OCI-LY7 (cell line): ENCODE data around the gene RPP25L. TPM values are rescaled to one million over a fixed set of nuclear protein-coding genes. Genes with fewer than 3 reads are reported as not detected.

Source experiments
- BruUV-seq: library from RNA; stranded (reverse); fragments of 400-500 nt; replicated peaks from 2 replicates; lab custom pipeline; 2021; lab: Mats Ljungman, UMichigan
- CTCF ChIA-PET: fragments of 300-600 bp; sonication (Branson Sonifier 250); formaldehyde crosslinking; loops from one replicate; lab custom pipeline; 2022; ENCODE audit warnings: antibody characterized with exemption; ENCODE audit not compliant: unreplicated experiment; lab: Charles Lee
- POLR2A ChIA-PET: fragments of 300-600 bp; sonication (Branson Sonifier 250); formaldehyde crosslinking; loops from one replicate; lab custom pipeline; 2022; ENCODE audit warnings: antibody characterized with exemption; lab: Charles Lee
- DNase-seq: peaks from one replicate; pipeline ENCODE4 v3.0.0-alpha.2; 2015; ENCODE audit warnings: low spot score
- H2AFZ ChIP-seq: fragments of 200-600 bp; sonication (generic), shearing (Covaris generic); 2 replicates; pipeline ENCODE4 v1.6.1; 2014; ENCODE audit warnings: mild to moderate bottlenecking, antibody characterized with exemption, low read length, moderate library complexity
- H3K27ac ChIP-seq: fragments of 200-600 bp; sonication (generic); 2 replicates; pipeline ENCODE4 v1.5.1; 2014; ENCODE audit warnings: mixed run types, low read depth, mild to moderate bottlenecking, moderate library complexity, low read length, inconsistent platforms; ENCODE audit not compliant: poor library complexity, severe bottlenecking
- H3K36me3 ChIP-seq: fragments of 200-600 bp; sonication (generic); 2 replicates; pipeline ENCODE4 v1.6.1; 2014; ENCODE audit warnings: mild to moderate bottlenecking, antibody characterized with exemption, low read length, moderate library complexity, mixed read lengths; ENCODE audit not compliant: insufficient read depth
- H3K4me1 ChIP-seq: fragments of 200-600 bp; sonication (generic); 2 replicates; pipeline ENCODE4 v1.5.1; 2014; ENCODE audit warnings: mild to moderate bottlenecking, low read length; ENCODE audit not compliant: insufficient read depth, poor library complexity, severe bottlenecking
- H3K4me2 ChIP-seq: fragments of 200-600 bp; sonication (generic); 2 replicates; pipeline ENCODE4 v1.6.1; 2014; ENCODE audit warnings: mild to moderate bottlenecking, low read length
- H3K4me3 ChIP-seq: fragments of 200-600 bp; sonication (generic); 2 replicates; pipeline ENCODE4 v1.5.1; 2014; ENCODE audit warnings: mild to moderate bottlenecking, low read depth, low read length; ENCODE audit not compliant: poor library complexity, severe bottlenecking
- H3K79me2 ChIP-seq: fragments of 200-600 bp; sonication (generic); 2 replicates; pipeline ENCODE4 v1.6.1; 2016; ENCODE audit warnings: low read depth, mild to moderate bottlenecking, low read length, moderate library complexity, mixed read lengths; ENCODE audit not compliant: insufficient read depth
- H3K9me2 ChIP-seq: fragments of 200-600 bp; sonication (generic); 2 replicates; pipeline ENCODE4 v1.6.1; 2016; ENCODE audit warnings: mild to moderate bottlenecking, low read length, mixed read lengths; ENCODE audit not compliant: insufficient read depth
- H3K9me3 ChIP-seq: fragments of 200-600 bp; sonication (generic); 2 replicates; pipeline ENCODE4 v1.6.1; 2014; ENCODE audit warnings: mild to moderate bottlenecking, mixed run types, low read length, mixed read lengths
- H4K20me1 ChIP-seq: fragments of 200-600 bp; sonication (generic); 2 replicates; pipeline ENCODE4 v1.6.1; 2014; ENCODE audit warnings: mild to moderate bottlenecking, antibody characterized with exemption, low read length, moderate library complexity, mixed read lengths; ENCODE audit not compliant: insufficient read depth
- CTCF ChIP-seq: fragments of 200-600 bp; sonication (generic); conservative IDR thresholded peaks from 2 replicates; pipeline ENCODE4 v1.5.1; 2014; ENCODE audit warnings: mild to moderate bottlenecking, antibody characterized with exemption, low read length, moderate library complexity, mixed read lengths
- EZH2phosphoT487 ChIP-seq: fragments of 200-600 bp; sonication (generic); IDR thresholded peaks from 2 replicates; pipeline ENCODE4 v1.6.1; 2018; ENCODE audit warnings: low read depth, borderline replicate concordance, mild to moderate bottlenecking, mixed run types, antibody characterized with exemption, low read length, moderate library complexity, mixed read lengths
- intact Hi-C: fragments of 100-400 bp; cut with micrococcal nuclease; formaldehyde crosslinking; loops from one replicate; pipeline ENCODE4 v1.10.0; 2022; ENCODE audit not compliant: unreplicated experiment
- total RNA-seq, 2 experiments: library from RNA; depleted of rRNA in 1 of 2; stranded (reverse); fragments of >200 nt in 1 of 2; shearing (Covaris generic) in 1 of 2; gene quantifications; 2 replicates each; pipeline ENCODE4 v1.2.3, GENCODE V29; 2014 to 2022

The RPP25L gene
- total RNA-seq, 2 experiments from 2014 or later: 33.7 to 40.3 TPM

- BruUV-seq: no TSS peak
- no peak overlapping the region for H3K27ac ChIP-seq
- no peaks in the 10 kb centered on the region for H3K4me1 ChIP-seq
- no peaks in the 10 kb centered on the region for H3K9me3 ChIP-seq
- H2AFZ ChIP-seq: no peak overlapping the region
- ChIA-PET CTCF (no interaction called here), POLR2A (no interaction called here)
- no peak for DNase-seq
- H3K9me2 ChIP-seq: no peaks in the 10 kb centered on the region
- H4K20me1 ChIP-seq: no peaks in the 10 kb centered on the region
- H3K4me2 ChIP-seq: no peak overlapping the region
- intact Hi-C loops: no loop called here
- no peaks in the 10 kb centered on the region for H3K79me2 ChIP-seq
- no peaks in the 10 kb centered on the region for H3K36me3 ChIP-seq
- TF ChIP-seq CTCF (no peak), EZH2phosphoT487 (no peak)
- no peak overlapping the region for H3K4me3 ChIP-seq
Measured at GRCh38 chr9:34594177-34594576, 17.7 kb downstream of the RPP25L start.

DNA sequence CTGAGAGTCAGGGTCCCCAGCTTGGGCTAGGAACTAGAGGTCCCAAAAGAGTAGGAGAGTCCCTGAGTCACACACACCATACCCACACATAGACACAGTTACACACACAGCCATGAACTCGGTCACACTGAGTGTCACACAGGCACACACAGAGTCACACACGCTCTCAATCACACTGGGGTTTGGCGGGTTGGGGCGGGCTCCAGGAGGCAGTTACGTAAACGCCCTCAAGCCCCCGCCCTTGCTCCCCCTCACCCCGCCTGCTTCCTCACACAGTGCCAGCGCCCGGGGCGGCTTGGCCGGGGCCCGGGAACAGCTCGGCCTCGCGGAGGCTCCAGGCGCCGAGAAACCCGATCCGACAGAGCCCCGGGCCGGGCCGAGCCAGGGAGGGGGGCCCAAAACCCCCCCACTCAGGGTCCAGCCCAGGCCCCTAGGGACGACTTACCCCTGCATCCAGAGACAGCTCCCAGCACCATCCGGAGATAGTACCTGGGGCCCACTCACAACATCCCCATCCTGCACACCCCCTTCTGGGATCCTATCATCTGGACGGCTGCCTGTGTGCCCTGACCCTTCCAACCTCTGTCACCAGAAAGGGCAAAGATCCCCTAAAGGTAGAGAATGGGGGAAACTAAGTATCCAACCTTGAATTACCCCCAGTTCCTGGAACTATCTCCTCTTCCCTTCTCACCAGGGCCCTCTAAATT lies 18.8 kb downstream of the RPP25L start:
- intact Hi-C loops: loop anchor here (1.0 to 2.0 kb wide), 2 partner anchors 45 to 156 kb away; no protein-coding TSS in a partner anchor
- no peaks in the 10 kb centered on the region for H3K9me3 ChIP-seq
- no peaks in the 10 kb centered on the region; the same call in 1 of the 2 replicates for H4K20me1 ChIP-seq
- no TSS peak for BruUV-seq
- H3K79me2 ChIP-seq: no peaks in the 10 kb centered on the region
- no peaks in the 10 kb centered on the region for H3K36me3 ChIP-seq
- no peak for DNase-seq
- H3K4me3 ChIP-seq: no peak overlapping the region
- no peaks in the 10 kb centered on the region for H3K4me1 ChIP-seq
- ChIA-PET POLR2A (no interaction called here), CTCF (interaction anchor here (1.0 kb wide), 1 partner anchor 190 kb away, joined by 3 read pairs; no protein-coding TSS in a partner anchor)
- H3K9me2 ChIP-seq: no peaks in the 10 kb centered on the region
- no peak overlapping the region for H3K27ac ChIP-seq
- H2AFZ ChIP-seq: no peak overlapping the region
- H3K4me2 ChIP-seq: no peak overlapping the region
- no peak for TF ChIP-seq CTCF
